Myocyte (in vitro differentiated cells): ENCODE measurements around the gene ZIM2. TPM values are rescaled to one million over a fixed set of nuclear protein-coding genes. Genes with fewer than 3 reads are reported as not detected.
"Not testable (repeated sequence)": the region's sequence is repeated elsewhere in the genome, so short reads cannot be mapped to it uniquely, and the experiment has no call there.

Experiments
- DNase-seq: peaks from one replicate; pipeline ENCODE4 v3.0.0-alpha.2; 2012; ENCODE audit warnings: low read depth
- polyA plus RNA-seq: library from polyadenylated mRNA; unstranded; fragments of >200 nt; gene quantifications from one replicate; pipeline ENCODE4 v1.2.1, GENCODE V29; 2012; ENCODE audit warnings: missing spikeins
- total RNA-seq: library from RNA; depleted of rRNA; stranded (reverse); fragments of >200 nt; gene quantifications from 2 replicates; pipeline ENCODE4 v1.2.3, GENCODE V29; 2014

ZIM2 gene
- not detected in 2 replicates for total RNA-seq
- not detected for polyA plus RNA-seq

DNA sequence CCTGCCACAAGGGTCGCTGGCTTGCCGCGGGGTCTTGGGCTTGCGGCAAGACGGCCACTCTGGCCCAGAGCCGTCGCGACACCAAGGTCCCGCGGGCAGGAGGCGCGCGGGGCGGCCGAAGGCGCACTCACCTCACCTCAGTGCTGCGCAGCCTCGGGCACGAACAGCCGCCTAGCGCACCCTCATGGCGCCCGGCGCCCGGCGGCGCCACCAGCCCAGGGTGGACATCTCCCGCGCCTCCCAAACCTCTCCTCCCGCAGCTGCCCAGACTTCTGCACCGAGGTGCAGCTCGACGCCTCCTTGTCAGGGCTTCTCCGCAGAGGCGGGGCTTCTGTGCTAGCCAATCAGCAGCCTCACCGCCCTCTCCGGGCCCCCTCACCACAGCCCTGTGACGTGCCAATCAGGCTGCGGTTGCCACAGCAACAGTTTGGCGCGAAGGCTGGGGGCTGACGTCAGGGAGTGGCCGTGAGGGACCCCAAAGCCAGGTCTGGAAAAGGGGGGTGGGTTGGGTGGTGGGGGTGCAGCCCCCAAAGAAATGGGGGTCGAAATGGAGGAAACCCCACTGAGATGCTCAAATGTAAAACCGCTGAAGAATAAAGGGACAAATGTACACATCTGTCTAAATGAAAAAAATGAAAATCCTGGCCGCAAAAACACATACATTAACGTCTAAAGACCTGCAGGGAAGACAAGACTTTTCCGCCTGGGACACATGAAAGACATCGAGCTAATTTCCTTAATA is at the start of gene ZIM2, which contains the start of gene PEG3:
TSS of gene ZIM2 (minus strand) at position 276 of the 742 bp plus-strand sequence. CDS start 16,449 bp downstream, outside the sequence.
TSS of gene PEG3 (minus strand) at position 276 of the 742 bp plus-strand sequence. CDS start 16,071 bp downstream, outside the sequence.
- no peak for DNase-seq

GRCh38 chr19:56885173-56885985 is 44.9 kb upstream of the ZIM2 start:
- no peak for DNase-seq

DNA sequence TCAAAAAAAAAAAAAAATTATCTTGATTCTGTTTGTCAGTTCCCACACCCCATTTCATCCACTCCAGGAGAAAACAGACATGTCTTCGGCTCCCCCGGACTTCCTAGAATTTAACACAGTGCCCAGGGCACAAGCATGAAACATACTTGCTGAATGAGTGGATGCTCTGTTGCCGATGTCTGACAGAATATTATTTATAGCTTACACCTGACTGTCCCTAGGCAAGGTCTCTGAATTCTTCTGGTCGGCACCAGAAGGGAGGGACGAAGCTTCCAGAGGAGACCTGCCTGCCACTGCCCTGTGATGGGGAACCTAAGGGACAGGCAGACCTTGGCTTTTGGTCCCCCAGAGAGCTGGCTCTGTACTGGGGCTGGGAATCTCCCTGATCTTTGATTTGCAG is 43.9 kb upstream of the ZIM2 start:
- no peak for DNase-seq

DNA sequence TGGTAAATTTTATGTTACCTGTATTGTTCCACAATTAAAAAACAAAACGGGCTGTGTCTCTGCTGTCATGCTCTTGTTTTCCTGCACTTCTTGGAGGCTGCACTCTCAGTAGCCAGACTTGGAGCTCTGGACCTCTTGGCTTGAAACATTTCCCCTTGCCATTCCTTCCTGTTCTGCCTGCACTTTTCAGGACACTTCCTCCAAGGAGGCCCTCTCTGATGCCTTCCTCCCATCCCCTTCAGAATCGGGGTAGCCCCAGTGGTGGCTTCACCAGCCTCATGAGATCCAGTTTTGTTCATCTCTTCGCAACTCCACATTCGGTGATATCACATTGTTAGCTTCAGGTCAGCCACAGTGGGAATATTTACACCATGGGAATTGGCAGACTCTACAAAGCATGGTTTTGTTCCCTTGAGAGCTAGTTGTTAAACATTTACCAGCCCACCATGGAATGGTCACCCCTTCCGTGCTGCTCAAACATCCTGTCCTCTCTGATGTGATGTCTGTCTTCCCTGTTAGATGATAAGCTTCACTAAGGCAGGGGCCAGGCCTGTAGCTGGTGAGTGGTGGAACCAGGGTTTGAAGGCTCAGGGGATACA is 40.2 kb upstream of the ZIM2 start:
- DNase-seq: no peak

DNA sequence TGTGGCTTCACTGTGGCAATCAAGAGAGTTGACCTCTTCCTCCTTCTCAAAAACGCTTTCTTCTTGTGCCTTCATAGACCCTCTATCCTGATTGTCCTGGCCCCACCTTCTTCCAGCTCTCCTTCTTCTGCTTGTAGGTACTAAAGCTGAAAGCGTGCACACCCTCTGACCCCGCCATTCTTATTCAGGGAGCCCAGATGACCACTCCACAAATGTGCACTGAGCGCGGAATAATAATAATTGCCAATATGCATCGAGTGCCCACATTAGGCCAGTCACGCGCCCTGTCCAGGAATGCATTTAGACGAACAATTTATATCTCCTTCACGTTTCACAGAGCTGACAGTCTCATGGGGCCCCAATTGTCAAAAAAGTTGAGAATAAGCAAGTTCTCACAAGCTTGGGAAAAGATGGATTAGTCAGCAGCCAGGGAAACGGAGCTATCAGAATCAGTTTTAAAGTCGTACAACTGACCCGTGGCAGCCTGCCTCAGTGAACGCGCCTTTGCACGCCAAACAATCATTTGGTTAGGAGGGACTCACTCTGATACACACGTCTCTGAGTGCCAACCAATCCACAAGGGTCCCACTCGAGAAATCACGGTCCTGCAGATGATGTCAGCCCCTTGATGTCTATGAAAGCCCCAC is 36.7 kb upstream of the ZIM2 start:
- no peak for DNase-seq

GRCh38 chr19:56875717-56876116 is 35.2 kb upstream of the ZIM2 start:
- no peak for DNase-seq

DNA sequence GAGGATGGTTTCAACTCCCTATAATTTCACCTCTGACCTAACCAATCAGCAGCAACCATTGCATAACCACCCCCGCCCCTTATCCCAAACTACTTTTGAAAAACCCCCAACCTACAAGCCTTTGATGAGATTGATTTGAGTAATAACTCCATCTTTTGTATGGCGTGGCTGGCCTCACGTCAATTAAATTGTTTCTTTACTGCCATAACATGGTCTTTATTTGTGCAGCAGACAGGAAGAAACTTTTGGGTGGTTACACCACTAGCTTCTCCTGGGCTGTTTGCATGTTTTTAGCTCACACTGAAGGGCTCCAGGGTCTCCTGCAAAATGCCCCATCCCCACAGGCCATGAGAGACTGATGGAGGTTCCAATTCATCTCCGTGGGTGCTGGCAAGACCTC is 34.0 kb upstream of the ZIM2 start:
- DNase-seq: no peak

GRCh38 chr19:56873493-56873892 is 33.0 kb upstream of the ZIM2 start:
- no peak for DNase-seq

GRCh38 chr19:56869886-56870285 is 29.4 kb upstream of the ZIM2 start:
- DNase-seq: no peak

DNA sequence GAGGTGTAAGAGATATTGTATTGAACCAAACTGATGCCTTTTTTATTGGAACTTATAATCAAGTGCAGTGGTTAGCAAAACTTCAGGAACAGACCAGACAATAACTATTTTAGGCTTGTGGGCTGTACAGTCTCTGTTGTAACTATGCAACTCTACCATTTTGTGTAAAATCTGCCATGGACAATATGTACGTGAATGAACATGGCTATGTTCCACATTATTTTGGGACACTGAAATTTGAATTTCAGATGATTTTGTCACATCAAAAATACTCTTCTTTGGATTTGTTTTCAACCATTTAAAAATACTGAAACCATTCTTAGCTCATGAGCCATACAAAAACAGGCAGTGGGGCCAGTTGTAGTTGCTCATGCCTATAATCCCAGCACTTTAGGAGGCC is 27.9 kb upstream of the ZIM2 start:
- DNase-seq: no peak

GRCh38 chr19:56866538-56866937 is 26.0 kb upstream of the ZIM2 start:
- no peak for DNase-seq

- DNase-seq: no peak
Measured at GRCh38 chr19:56864443-56865125, 24.1 kb upstream of the ZIM2 start.

DNA sequence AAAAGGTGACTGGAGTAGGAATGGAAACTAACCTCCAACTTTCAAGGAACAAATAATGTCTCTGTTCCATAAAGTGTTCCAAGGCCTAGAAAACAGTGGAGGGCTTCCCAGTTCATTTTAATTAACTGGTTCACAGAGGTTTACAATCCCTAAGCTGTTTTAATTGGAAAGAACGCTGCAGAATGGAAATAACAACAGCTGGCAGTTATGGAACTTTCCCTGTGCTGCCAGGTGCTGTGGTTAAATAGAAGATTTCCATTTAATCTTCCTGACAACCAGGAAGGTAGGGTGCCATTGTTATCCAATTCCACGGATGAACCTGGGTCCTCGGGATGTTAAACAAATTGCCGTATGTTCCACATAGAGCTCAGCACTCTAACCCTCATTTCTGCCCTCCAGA is 22.2 kb upstream of the ZIM2 start:
- no peak for DNase-seq

- DNase-seq: not testable (repeated sequence)
Measured at GRCh38 chr19:56860409-56860808, 19.9 kb upstream of the ZIM2 start.

DNA sequence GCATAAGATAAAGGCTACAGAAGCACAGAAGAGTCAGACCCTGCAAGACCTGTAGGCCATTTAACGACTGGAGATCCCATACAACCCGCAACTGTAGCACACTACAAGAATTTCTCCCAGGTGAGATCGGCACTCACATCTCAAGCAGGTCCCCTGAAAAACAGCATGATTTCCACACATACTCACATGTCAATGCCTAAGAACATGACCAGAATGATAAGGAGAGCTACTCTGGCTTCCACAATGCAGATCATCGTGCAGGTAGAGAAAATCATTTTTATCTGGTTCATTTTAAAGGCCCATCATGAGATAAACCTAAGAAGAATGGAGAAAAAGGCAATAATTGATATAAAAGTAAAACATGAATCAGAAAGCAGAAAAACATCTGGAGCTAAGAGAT is 17.5 kb upstream of the ZIM2 start:
- no peak for DNase-seq

DNA sequence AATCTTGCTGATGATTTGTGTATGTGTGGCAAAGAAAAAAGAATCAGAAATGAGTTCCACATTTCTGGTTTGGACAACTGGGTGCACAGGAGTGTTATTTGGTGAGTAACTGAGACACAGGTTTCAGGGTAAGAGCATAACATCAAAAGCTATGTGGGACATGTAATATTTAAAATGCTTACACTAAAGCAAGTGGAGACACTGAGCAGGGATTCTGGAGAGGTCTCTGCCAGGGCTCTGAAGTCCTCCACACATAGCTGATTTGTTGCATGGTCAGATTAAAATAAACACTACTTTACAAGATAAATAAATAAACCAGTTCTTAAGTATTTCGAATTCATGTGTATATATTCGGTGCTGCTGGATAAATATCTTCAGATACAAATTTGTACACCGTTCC is 16.3 kb upstream of the ZIM2 start:
- no peak for DNase-seq

GRCh38 chr19:56852361-56852760 is 11.8 kb upstream of the ZIM2 start:
- DNase-seq: not testable (repeated sequence)

DNA sequence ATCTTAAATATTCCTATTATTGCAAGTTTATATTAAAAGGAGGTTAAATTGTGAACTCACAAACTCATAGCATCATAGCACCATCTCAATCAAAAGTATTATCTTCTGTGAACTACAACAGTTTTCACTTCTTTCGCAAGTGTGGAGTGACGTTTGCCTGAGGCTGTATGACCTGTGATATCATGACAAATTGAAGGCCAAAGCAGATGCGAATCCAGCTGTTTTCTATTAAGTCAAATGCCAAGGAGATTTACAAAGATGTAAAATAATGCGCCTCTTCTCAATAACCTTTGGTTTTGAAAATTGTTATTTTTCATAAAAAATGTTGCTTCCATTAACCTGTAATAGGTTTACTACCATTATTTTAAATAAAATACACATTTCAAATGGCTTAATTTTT is 7.6 kb upstream of the ZIM2 start:
- DNase-seq: no peak

DNA sequence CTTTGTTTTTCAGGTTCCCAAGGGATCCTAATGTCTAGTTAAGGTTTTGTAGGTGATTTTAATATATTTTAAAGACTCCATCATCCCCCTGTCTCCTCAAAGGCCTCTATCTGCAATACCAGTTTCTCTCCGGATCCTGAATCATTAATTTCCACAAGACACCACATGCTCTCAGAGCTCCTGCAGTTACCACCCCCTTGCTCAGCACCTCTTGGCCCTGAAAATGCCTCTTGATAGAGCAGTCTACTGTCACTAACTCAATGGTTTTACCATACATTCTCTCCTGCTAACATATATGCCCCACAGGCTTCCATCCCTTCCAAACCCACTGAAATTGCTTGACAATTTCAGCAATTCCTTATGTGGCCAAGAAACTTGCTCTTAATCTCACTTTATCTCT is 1.9 kb upstream of the ZIM2 start:
- DNase-seq: no peak

DNA sequence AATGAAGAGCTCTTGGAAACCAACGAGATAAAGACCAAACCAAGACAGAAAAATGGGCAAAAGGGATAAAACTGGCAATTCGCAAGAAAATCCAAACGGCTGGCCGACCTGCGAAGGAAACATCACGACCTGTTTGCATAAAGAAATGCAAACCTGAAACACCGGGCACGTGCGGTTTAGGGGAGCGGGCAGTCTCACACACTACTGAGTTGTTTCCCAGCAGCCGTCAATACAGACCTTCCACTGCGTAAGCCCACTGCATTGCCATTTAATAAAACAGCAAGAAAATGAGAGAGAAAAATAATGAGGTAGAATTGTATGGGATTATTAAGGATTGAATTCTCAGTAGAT is 642 bp upstream of the ZIM2 start:
- no peak for DNase-seq
